Natural killer cell (primary cell): ENCODE data around the gene ZNRF3. TPM values are rescaled to one million over a fixed set of nuclear protein-coding genes. Genes with fewer than 3 reads are reported as not detected.

ENCODE experiments used
- ATAC-seq, 3 donors: fragments of 150-1000 bp in 2 of 3; fragments of 200-7000 bp in 1 of 3; cut with Tn5 transposase; 1 replicate in 1 of 3; 2 replicates in 2 of 3; pipeline ENCODE4 v1.10.0; 2021; ENCODE audit warnings: mild to moderate bottlenecking in 2 of 3, moderate library complexity in 2 of 3
- DNase-seq, 2 donors: peaks; one replicate each; pipeline versions ENCODE4 v3.0.0 to v3.0.0-alpha.2; 2013 to 2021; ENCODE audit warnings: mixed read lengths in 1 of 2
- H3K27ac ChIP-seq: one replicate; pipeline ENCODE4 v1.5.1; 2013; ENCODE audit warnings: mild to moderate bottlenecking, low read length
- H3K27me3 ChIP-seq: one replicate; pipeline ENCODE4 v1.6.1; 2013; ENCODE audit warnings: low read length; ENCODE audit not compliant: control insufficient read depth, insufficient read depth
- H3K36me3 ChIP-seq: one replicate; pipeline ENCODE4 v1.6.1; 2013; ENCODE audit warnings: low read length; ENCODE audit not compliant: control insufficient read depth, insufficient read depth
- H3K4me1 ChIP-seq: one replicate; pipeline ENCODE4 v1.6.1; 2013; ENCODE audit warnings: low read length; ENCODE audit not compliant: control insufficient read depth, insufficient read depth
- H3K4me3 ChIP-seq: one replicate; pipeline ENCODE4 v1.5.1; 2013; ENCODE audit warnings: low read length
- H3K9me3 ChIP-seq: one replicate; pipeline ENCODE4 v1.6.1; 2013; ENCODE audit warnings: low read length; ENCODE audit not compliant: control insufficient read depth, insufficient read depth
- H3K27ac Mint-ChIP-seq, 2 donors: one replicate each; pipeline ENCODE4 v1.8.0; 2022; ENCODE audit warnings: mild to moderate bottlenecking in 2 of 2, mixed read lengths in 2 of 2, moderate library complexity in 1 of 2
- H3K27me3 Mint-ChIP-seq, 2 donors: one replicate each; pipeline ENCODE4 v1.8.0; 2022; ENCODE audit warnings: low read depth in 2 of 2, mixed read lengths in 2 of 2
- H3K36me3 Mint-ChIP-seq: one replicate; pipeline ENCODE4 v1.8.0; 2022; ENCODE audit warnings: mixed read lengths
- H3K4me1 Mint-ChIP-seq, 2 donors: one replicate each; pipeline ENCODE4 v1.8.0; 2022; ENCODE audit warnings: mixed read lengths in 2 of 2
- H3K4me3 Mint-ChIP-seq: one replicate; pipeline ENCODE4 v1.8.0; 2022; ENCODE audit warnings: mild to moderate bottlenecking, moderate library complexity, mixed read lengths
- H3K9me3 Mint-ChIP-seq, 2 donors: one replicate each; pipeline ENCODE4 v1.8.0; 2022; ENCODE audit warnings: mixed read lengths in 2 of 2
- WGBS: methylation state at CpG from one replicate; pipeline ENCODE4 v1.1.7; 2013; ENCODE audit warnings: missing lambda C conversion rate; ENCODE audit not compliant: insufficient coverage; 5-methylcytosine and 5-hydroxymethylcytosine counted together
- intact Hi-C: fragments of 100-400 bp; cut with micrococcal nuclease; formaldehyde crosslinking; loops from one replicate; pipeline ENCODE4 v1.14.2; 2022
- total RNA-seq, 4 donors: library from RNA; stranded (reverse); fragments of 120-200 nt in 1 of 4; gene quantifications; one replicate each; pipeline versions ENCODE4 v1.2.3 to v1.2.4, GENCODE V29; 2013 to 2022
- TF ChIP-seq, protein P1 (sequence below): fragments of 200-600 bp; IDR thresholded peaks from one replicate; pipeline ENCODE4 v1.8.0; 2022; ENCODE audit warnings: antibody characterized with exemption

The ZNRF3 gene
- total RNA-seq, 3 donors from 2014 or later (not counting 1 experiment from before 2014, with no cell fraction given), result 0.23 to 0.34 (median 0.33) TPM

DNA sequence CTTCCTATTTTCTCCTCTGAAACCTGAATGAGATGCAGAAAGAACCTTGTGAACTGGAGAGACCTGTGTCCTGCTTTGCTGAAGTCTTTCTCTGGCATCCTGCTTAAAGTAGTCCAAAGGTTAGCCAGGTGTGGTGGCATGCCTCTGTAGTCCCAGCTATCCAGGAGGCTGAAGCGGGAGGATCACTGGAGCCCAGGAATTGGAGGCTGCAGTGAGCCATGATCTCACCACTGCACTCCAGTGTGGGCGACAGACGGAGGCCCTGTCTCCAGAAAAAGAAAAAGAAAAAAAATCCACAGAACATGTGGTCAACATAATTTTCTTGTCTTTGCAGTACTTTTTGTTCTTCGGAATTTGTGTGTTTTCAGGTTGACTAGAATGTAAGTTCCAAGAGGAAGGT, 187.1 kb downstream of the ZNRF3 start:
- no peak overlapping the region for H3K27ac ChIP-seq
- Mint-ChIP-seq H3K4me1 (peaks cover 16 to 24% of the 10 kb centered on the region in 2 donors), H3K27me3 (peaks cover 51 to 62% of the 10 kb centered on the region in 2 donors), H3K27ac (no peak overlapping the region), H3K4me3 (peak overlapping the region; percentile 74), H3K36me3 (no peaks in the 10 kb centered on the region), H3K9me3 (no peaks in the 10 kb centered on the region)
- ATAC-seq (no peak), DNase-seq (no peak)
- 98% methylated on average over 4 of the region's 4 CpGs for WGBS
- intact Hi-C loops, result no loop called here
- H3K9me3 ChIP-seq, result no peaks in the 10 kb centered on the region
- H3K4me3 ChIP-seq, result no peak overlapping the region
- TF ChIP-seq, protein P1, sequence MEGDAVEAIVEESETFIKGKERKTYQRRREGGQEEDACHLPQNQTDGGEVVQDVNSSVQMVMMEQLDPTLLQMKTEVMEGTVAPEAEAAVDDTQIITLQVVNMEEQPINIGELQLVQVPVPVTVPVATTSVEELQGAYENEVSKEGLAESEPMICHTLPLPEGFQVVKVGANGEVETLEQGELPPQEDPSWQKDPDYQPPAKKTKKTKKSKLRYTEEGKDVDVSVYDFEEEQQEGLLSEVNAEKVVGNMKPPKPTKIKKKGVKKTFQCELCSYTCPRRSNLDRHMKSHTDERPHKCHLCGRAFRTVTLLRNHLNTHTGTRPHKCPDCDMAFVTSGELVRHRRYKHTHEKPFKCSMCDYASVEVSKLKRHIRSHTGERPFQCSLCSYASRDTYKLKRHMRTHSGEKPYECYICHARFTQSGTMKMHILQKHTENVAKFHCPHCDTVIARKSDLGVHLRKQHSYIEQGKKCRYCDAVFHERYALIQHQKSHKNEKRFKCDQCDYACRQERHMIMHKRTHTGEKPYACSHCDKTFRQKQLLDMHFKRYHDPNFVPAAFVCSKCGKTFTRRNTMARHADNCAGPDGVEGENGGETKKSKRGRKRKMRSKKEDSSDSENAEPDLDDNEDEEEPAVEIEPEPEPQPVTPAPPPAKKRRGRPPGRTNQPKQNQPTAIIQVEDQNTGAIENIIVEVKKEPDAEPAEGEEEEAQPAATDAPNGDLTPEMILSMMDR, result no peak
- H3K4me1 ChIP-seq, result peaks cover 24% of the 10 kb centered on the region
- H3K36me3 ChIP-seq, result no peaks in the 10 kb centered on the region
- H3K27me3 ChIP-seq, result peaks cover 30% of the 10 kb centered on the region

DNA sequence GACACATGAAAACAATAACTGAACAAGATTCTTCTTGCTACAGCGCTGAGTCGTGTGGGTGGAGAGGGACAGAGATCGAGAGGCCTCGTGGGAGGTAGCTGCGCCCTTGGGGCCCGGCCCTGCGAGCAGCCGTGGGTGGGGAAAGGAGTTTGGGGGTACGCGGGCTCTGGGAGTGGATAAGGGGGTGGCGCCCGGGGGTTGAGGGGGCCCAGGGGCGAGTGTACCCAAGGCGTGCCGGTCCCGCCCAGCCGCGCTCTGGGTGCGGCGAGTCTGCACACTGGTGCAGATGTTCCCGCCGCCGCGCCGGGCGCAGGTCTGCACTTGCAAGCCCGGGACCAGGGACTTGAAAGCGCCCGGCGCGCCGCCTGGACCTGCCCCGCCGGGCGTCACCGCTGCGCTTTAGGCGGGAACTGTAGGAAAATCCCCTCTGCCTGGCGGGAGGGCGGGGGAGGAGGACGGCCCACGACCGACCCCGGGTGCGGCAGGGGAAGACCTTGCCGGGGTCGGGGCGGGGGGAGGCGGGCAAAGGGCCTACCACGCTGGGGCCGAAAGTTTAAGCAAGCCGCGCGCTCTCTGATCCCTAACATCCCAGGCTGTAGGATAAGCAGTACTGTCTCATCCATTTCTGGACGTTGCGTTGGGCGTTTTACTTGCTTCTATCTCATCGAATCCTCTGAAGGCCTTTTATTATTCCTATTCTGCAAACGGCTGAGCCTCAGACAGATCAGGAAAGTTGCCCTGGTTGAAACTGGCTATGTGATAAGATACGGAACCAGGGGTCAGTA, 188.1 kb downstream of the ZNRF3 start:
- ATAC-seq (no peak), DNase-seq (peak; percentile 15 to 53)
- Histone ChIP-seq H3K36me3 (no peaks in the 10 kb centered on the region), H3K4me3 (no peak overlapping the region), H3K27ac (no peak overlapping the region), H3K4me1 (peaks cover 24% of the 10 kb centered on the region), H3K9me3 (no peaks in the 10 kb centered on the region), H3K27me3 (peaks cover 33% of the 10 kb centered on the region)
- 2% methylated on average over 60 of the region's 60 CpGs for WGBS
- intact Hi-C loops, result no loop called here
- H3K9me3 Mint-ChIP-seq, result no peaks in the 10 kb centered on the region
- peaks cover 10 to 24% of the 10 kb centered on the region in 2 donors for H3K4me1 Mint-ChIP-seq
- no peak overlapping the region for H3K27ac Mint-ChIP-seq
- H3K36me3 Mint-ChIP-seq, result no peaks in the 10 kb centered on the region
- TF ChIP-seq, protein P1, result no peak
- H3K27me3 Mint-ChIP-seq, result peaks cover 59 to 62% of the 10 kb centered on the region in 2 donors
- peak overlapping the region; percentile 76 for H3K4me3 Mint-ChIP-seq

- Mint-ChIP-seq H3K27ac (no peak overlapping the region), H3K27me3 (peaks cover 53 to 56% of the 10 kb centered on the region in 2 donors), H3K4me1 (peaks cover 10 to 24% of the 10 kb centered on the region in 2 donors), H3K36me3 (no peaks in the 10 kb centered on the region), H3K9me3 (no peaks in the 10 kb centered on the region), H3K4me3 (peak overlapping the region; percentile 76)
- peak; percentile 70 to 89 for DNase-seq
- WGBS, result 20% methylated on average over 40 of the region's 41 CpGs
- no peaks in the 10 kb centered on the region for H3K9me3 ChIP-seq
- H3K4me3 ChIP-seq, result no peak overlapping the region
- intact Hi-C loops, result no loop called here
- ATAC-seq, result peak; percentile 94 to 97 (median 97)
- peaks cover 24% of the 10 kb centered on the region for H3K4me1 ChIP-seq
- H3K36me3 ChIP-seq, result no peaks in the 10 kb centered on the region
- H3K27ac ChIP-seq, result no peak overlapping the region
- TF ChIP-seq, protein P1, result no peak
- peaks cover 32% of the 10 kb centered on the region for H3K27me3 ChIP-seq
These were observed 189.0 kb downstream of the ZNRF3 start for GRCh38 chr22:29072193-29072978.
